Measurements from ENCODE around the gene STRC. TPM values are rescaled to one million over a fixed set of nuclear protein-coding genes. Genes with fewer than 3 reads are reported as not detected.
A peak's percentile ranks its signal among the peaks of the same experiment; 100 is the strongest.
"Not testable (repeated sequence)": the region's sequence is repeated elsewhere in the genome, so short reads cannot be mapped to it uniquely, and the experiment has no call there.

STRC gene
- total RNA-seq, 1 experiment from 2014 or later: 0.22 TPM

DNA sequence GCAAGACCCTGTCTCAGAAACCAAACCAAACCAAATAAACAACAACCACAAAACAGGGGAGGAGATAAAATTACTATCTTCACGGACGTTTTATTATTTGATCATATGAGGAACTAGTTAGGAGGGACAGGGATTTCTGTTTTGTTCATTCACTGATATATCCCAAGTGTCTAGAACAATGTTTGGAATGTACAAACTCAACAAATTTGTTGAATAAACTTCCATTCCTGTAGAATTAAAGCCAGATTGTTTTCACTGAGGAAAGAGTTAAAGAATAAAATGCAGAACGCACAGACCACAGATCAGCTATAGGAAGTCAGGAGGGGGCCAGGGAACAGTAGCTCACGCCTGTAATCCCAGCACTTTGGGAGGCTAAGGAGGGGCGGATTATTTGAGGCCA lies 6.5 kb upstream of the STRC start:
- ChIA-PET CTCF (no interaction called here), POLR2A (ENCODE audit: unreplicated experiment) (no interaction called here)
- Histone ChIP-seq H3K36me3 (ENCODE audit: low read depth, low read length) (no peaks in the 10 kb centered on the region), H3K27me3 (ENCODE audit: low read length) (no peaks in the 10 kb centered on the region), H3K9ac (ENCODE audit: low read length) (no peak overlapping the region), H3K27ac (ENCODE audit: low read length) (no peak overlapping the region), H3K9me2 (replicated peaks; ENCODE audit: low read length) (no peaks in the 10 kb centered on the region), H4K20me1 (ENCODE audit: low read length) (no peaks in the 10 kb centered on the region), H3F3A (ENCODE audit: low read length, unreplicated experiment) (no peaks in the 10 kb centered on the region), H3K4me3 (ENCODE audit: low read length) (no peak overlapping the region), H3K4me1 (ENCODE audit: insufficient read depth, low read length) (peaks cover 4% of the 10 kb centered on the region; the same call in 1 of the 2 replicates), H3K79me2 (ENCODE audit: low read length) (no peaks in the 10 kb centered on the region), H3K9me3 (ENCODE audit: low read length) (no peaks in the 10 kb centered on the region), H2AFZ (ENCODE audit: low read length) (no peak overlapping the region), H3K4me2 (ENCODE audit: low read length) (no peak overlapping the region)
- intact Hi-C loops (cut with micrococcal nuclease): no loop called here
- BruUV-seq (replicated peaks): no TSS peak
- DNase-seq (no peak), ATAC-seq (no peak)
- no peak for TF ChIP-seq EZH2phosphoT487 (IDR thresholded peaks at IDR 0.05; ENCODE audit: borderline replicate concordance, low read length)
- no peak for TF ChIP-seq EZH2 (IDR thresholded peaks at IDR 0.05; ENCODE audit: low read length, unreplicated experiment)
- TF ChIP-seq, protein P1, sequence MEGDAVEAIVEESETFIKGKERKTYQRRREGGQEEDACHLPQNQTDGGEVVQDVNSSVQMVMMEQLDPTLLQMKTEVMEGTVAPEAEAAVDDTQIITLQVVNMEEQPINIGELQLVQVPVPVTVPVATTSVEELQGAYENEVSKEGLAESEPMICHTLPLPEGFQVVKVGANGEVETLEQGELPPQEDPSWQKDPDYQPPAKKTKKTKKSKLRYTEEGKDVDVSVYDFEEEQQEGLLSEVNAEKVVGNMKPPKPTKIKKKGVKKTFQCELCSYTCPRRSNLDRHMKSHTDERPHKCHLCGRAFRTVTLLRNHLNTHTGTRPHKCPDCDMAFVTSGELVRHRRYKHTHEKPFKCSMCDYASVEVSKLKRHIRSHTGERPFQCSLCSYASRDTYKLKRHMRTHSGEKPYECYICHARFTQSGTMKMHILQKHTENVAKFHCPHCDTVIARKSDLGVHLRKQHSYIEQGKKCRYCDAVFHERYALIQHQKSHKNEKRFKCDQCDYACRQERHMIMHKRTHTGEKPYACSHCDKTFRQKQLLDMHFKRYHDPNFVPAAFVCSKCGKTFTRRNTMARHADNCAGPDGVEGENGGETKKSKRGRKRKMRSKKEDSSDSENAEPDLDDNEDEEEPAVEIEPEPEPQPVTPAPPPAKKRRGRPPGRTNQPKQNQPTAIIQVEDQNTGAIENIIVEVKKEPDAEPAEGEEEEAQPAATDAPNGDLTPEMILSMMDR (conservative IDR thresholded peaks at IDR 0.05; ENCODE audit: low read depth, low read length): no peak

DNA sequence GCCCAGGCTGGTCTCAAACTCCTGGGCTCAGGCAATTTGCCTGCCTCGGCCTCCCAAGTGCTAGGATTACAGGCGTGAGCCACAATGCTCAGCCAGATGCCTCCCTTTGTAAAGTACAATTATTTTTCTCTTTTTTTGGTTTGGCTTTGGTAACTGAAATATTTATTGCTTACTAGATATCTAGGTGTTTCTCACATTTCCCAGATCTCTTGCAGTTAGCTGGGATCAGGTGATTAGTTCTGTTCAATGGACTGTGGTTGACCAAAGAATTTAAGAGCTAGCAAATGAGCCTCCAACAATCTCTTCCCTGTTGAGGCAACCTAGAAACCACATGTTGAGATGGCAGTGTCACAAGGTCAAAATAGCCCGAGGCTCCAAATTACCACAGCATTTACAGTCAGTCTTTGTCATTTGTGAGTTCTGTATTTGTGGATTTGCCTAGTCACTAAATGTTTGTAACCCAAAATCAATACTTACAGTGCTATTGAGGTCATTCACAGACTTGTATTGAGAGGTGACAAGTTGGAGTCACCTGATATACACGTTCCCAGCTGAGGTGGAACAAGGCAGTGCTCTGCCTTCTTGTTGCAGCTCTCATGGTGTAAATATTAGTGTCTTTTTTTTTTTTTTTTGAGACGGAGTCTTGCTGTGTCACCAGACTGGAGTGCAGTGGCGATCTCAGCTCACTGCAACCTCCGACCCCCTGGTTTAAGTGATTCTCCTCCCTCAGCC lies 3.6 kb upstream of the STRC start:
- H3K9me3 ChIP-seq (ENCODE audit: low read length); intact Hi-C loops (cut with micrococcal nuclease); H3K36me3 ChIP-seq (ENCODE audit: low read depth, low read length); H3K4me1 ChIP-seq (ENCODE audit: insufficient read depth, low read length); H3F3A ChIP-seq (ENCODE audit: low read length, unreplicated experiment); H3K79me2 ChIP-seq (ENCODE audit: low read length); POLR2A ChIA-PET (ENCODE audit: unreplicated experiment); H3K4me2 ChIP-seq (ENCODE audit: low read length); H3K9me2 ChIP-seq (replicated peaks; ENCODE audit: low read length); H4K20me1 ChIP-seq (ENCODE audit: low read length); H3K27me3 ChIP-seq (ENCODE audit: low read length); BruUV-seq (replicated peaks); H3K4me3 ChIP-seq (ENCODE audit: low read length); H2AFZ ChIP-seq (ENCODE audit: low read length); CTCF ChIA-PET; H3K9ac ChIP-seq (ENCODE audit: low read length): not testable (repeated sequence)
- DNase-seq: peak; percentile 53
- peak overlapping the region; percentile 62 for H3K27ac ChIP-seq (ENCODE audit: low read length)
- peak; percentile 66 for ATAC-seq

- H3K4me2 ChIP-seq (ENCODE audit: low read length); H3K4me1 ChIP-seq (ENCODE audit: insufficient read depth, low read length); intact Hi-C loops (cut with micrococcal nuclease); POLR2A ChIA-PET (ENCODE audit: unreplicated experiment); H3K9me2 ChIP-seq (replicated peaks; ENCODE audit: low read length); BruUV-seq (replicated peaks); H3K9me3 ChIP-seq (ENCODE audit: low read length); H4K20me1 ChIP-seq (ENCODE audit: low read length); DNase-seq; H3K27me3 ChIP-seq (ENCODE audit: low read length); H3K79me2 ChIP-seq (ENCODE audit: low read length); CTCF ChIA-PET; H3K9ac ChIP-seq (ENCODE audit: low read length); H3F3A ChIP-seq (ENCODE audit: low read length, unreplicated experiment); H3K36me3 ChIP-seq (ENCODE audit: low read depth, low read length); H3K27ac ChIP-seq (ENCODE audit: low read length); ATAC-seq; H2AFZ ChIP-seq (ENCODE audit: low read length); H3K4me3 ChIP-seq (ENCODE audit: low read length): not testable (repeated sequence)
Measured at GRCh38 chr15:43617750-43618149, 850 bp downstream of the STRC start.

- H3K27ac ChIP-seq (ENCODE audit: low read length); H3K9ac ChIP-seq (ENCODE audit: low read length): not testable (repeated sequence)
Measured at GRCh38 chr15:43602233-43602632, 16.4 kb downstream of the STRC start.

GRCh38 chr15:43600200-43600599 lies 18.4 kb downstream of the STRC start:
- ATAC-seq; H3F3A ChIP-seq (ENCODE audit: low read length, unreplicated experiment); H3K4me1 ChIP-seq (ENCODE audit: insufficient read depth, low read length); H3K9me3 ChIP-seq (ENCODE audit: low read length); H3K27me3 ChIP-seq (ENCODE audit: low read length); intact Hi-C loops (cut with micrococcal nuclease); H2AFZ ChIP-seq (ENCODE audit: low read length); H3K4me2 ChIP-seq (ENCODE audit: low read length); H3K9me2 ChIP-seq (replicated peaks; ENCODE audit: low read length); H4K20me1 ChIP-seq (ENCODE audit: low read length); H3K9ac ChIP-seq (ENCODE audit: low read length); H3K4me3 ChIP-seq (ENCODE audit: low read length); BruUV-seq (replicated peaks); CTCF ChIA-PET; H3K79me2 ChIP-seq (ENCODE audit: low read length); DNase-seq; POLR2A ChIA-PET (ENCODE audit: unreplicated experiment); H3K36me3 ChIP-seq (ENCODE audit: low read depth, low read length); H3K27ac ChIP-seq (ENCODE audit: low read length): not testable (repeated sequence)

More at GRCh38 chr15:43602233-43602632, 16.4 kb downstream of the STRC start:
- H3K79me2 ChIP-seq (ENCODE audit: low read length); H3K4me1 ChIP-seq (ENCODE audit: insufficient read depth, low read length); H3K36me3 ChIP-seq (ENCODE audit: low read depth, low read length); H3K4me3 ChIP-seq (ENCODE audit: low read length); H3K9me3 ChIP-seq (ENCODE audit: low read length); H3F3A ChIP-seq (ENCODE audit: low read length, unreplicated experiment); POLR2A ChIA-PET (ENCODE audit: unreplicated experiment); H3K4me2 ChIP-seq (ENCODE audit: low read length); intact Hi-C loops (cut with micrococcal nuclease); CTCF ChIA-PET; H4K20me1 ChIP-seq (ENCODE audit: low read length); H3K27me3 ChIP-seq (ENCODE audit: low read length); BruUV-seq (replicated peaks); H2AFZ ChIP-seq (ENCODE audit: low read length); H3K9me2 ChIP-seq (replicated peaks; ENCODE audit: low read length): not testable (repeated sequence)
- peak; percentile 51 for DNase-seq
- peak; percentile 67 for ATAC-seq

DNA sequence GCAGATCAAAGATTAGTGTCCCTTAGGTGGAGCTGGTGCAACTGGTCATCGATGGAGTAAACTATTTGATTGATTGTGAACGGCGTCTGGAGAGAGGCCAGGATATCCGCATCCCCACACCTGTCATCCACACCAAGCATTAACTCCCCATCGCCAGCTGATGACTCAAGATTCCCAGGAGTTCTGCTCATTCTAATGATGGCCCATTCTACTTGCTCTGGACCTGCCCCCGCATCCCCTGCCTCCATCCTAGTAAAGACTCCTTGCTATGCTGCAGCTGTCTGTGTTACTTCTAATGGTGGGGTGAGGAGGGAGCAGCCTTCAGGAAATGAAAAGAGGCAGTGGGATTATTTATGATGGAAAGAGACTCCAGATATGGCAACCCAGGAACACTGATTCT lies 19.5 kb downstream of the STRC start:
- CTCF ChIA-PET; intact Hi-C loops (cut with micrococcal nuclease); H3K9me3 ChIP-seq (ENCODE audit: low read length); H3K9me2 ChIP-seq (replicated peaks; ENCODE audit: low read length); H3K4me1 ChIP-seq (ENCODE audit: insufficient read depth, low read length); H2AFZ ChIP-seq (ENCODE audit: low read length); H3K36me3 ChIP-seq (ENCODE audit: low read depth, low read length); ATAC-seq; H4K20me1 ChIP-seq (ENCODE audit: low read length); DNase-seq; H3K79me2 ChIP-seq (ENCODE audit: low read length); H3F3A ChIP-seq (ENCODE audit: low read length, unreplicated experiment); H3K9ac ChIP-seq (ENCODE audit: low read length); H3K27ac ChIP-seq (ENCODE audit: low read length); H3K4me2 ChIP-seq (ENCODE audit: low read length); H3K27me3 ChIP-seq (ENCODE audit: low read length); BruUV-seq (replicated peaks); POLR2A ChIA-PET (ENCODE audit: unreplicated experiment); H3K4me3 ChIP-seq (ENCODE audit: low read length): not testable (repeated sequence)
